Measurements from ENCODE around the gene APBA1. TPM values are rescaled to one million over a fixed set of nuclear protein-coding genes. Genes with fewer than 3 reads are reported as not detected.

Gene APBA1
- total and polyA plus RNA-seq, 2 donors (not counting 3 experiments of a cell fraction or from before 2014, with no cell fraction given), result 6.1 to 11.3 TPM

GRCh38 chr9:69420611-69421270, 251.4 kb downstream of the APBA1 start:
- no peak overlapping the region for H3K4me3 ChIP-seq (replicated peaks in 1 of 3; ENCODE audit: insufficient read depth in 1 of 3, low read depth in 1 of 3, low read length in 3 of 3)
- POLR2A ChIA-PET, result interaction anchor here (1.7 kb wide), 1 partner anchor 126 kb away, joined by 4 read pairs; no protein-coding TSS in a partner anchor
- H3K4me2 ChIP-seq (ENCODE audit: insufficient read depth, low read length), result no peak overlapping the region
- no peaks in the 10 kb centered on the region for H3K9me3 ChIP-seq (replicated peaks; ENCODE audit: control insufficient read depth, insufficient read depth, low read length)
- dilution Hi-C loops (cut with MboI; ENCODE audit: extremely low pct_ligation_motif_present, low sequenced_read_pairs), result no loop called here
- CTCF ChIA-PET, result interaction anchor here (1.0 to 7.9 kb wide), 17 partner anchors 8 to 691 kb away, joined by 3 to 216 read pairs (median 10); partner anchors contain the start of gene APBA1
- no peak overlapping the region for H3K9ac ChIP-seq (replicated peaks; ENCODE audit: extremely low read depth, insufficient read depth, low read length)
- DNase-seq (ENCODE audit: low read depth, low spot score), result no peak
- no peaks in the 10 kb centered on the region for H3K4me1 ChIP-seq (ENCODE audit: control insufficient read depth, extremely low read depth, insufficient read depth, low read length)
- no peaks in the 10 kb centered on the region for H3K9me1 ChIP-seq (replicated peaks; ENCODE audit: control insufficient read depth, extremely low read depth, insufficient read depth, low read length)
- TF ChIP-seq POLR2A (IDR thresholded peaks at IDR 0.05; ENCODE audit: low read depth, low read length) (no peak), FOS (IDR thresholded peaks at IDR 0.05; ENCODE audit: borderline replicate concordance, insufficient read depth, low read length) (no peak), EZH2 (IDR thresholded peaks at IDR 0.05; ENCODE audit: borderline replicate concordance, low read depth, low read length, severe bottlenecking) (no peak), CTCF (IDR thresholded peaks at IDR 0.05; ENCODE audit: extremely low read depth in 1 of 2, insufficient read depth in 1 of 2, low read depth in 1 of 2, low read length in 2 of 2) (no peak), MAX (IDR thresholded peaks at IDR 0.05; ENCODE audit: insufficient read depth, insufficient read length) (no peak), JUN (IDR thresholded peaks at IDR 0.05; ENCODE audit: borderline replicate concordance, insufficient read depth, insufficient read length, low read depth) (no peak), GATA2 (IDR thresholded peaks at IDR 0.05; ENCODE audit: insufficient read depth, insufficient read length, low read depth, low read length) (no peak), MYC (IDR thresholded peaks at IDR 0.05; ENCODE audit: low read depth, low read length) (no peak), POLR2AphosphoS5 (IDR thresholded peaks at IDR 0.05; ENCODE audit: insufficient read depth, low read depth, low read length) (no peak)
- no peak overlapping the region for H2AFZ ChIP-seq (ENCODE audit: low read depth, low read length)
- H3K36me3 ChIP-seq (ENCODE audit: control insufficient read depth in 2 of 2, extremely low read depth in 1 of 2, insufficient read depth in 2 of 2, low read length in 2 of 2), result no peaks in the 10 kb centered on the region
- peaks cover 2% of the 10 kb centered on the region in 2 experiments for H3K27me3 ChIP-seq (ENCODE audit: control insufficient read depth in 2 of 2, insufficient read depth in 2 of 2, low read length in 2 of 2)
- intact Hi-C loops (cut with micrococcal nuclease), result loop anchor here (5.0 kb wide), 2 partner anchors 337 to 497 kb away; no protein-coding TSS in a partner anchor
- H3K27ac ChIP-seq (ENCODE audit: insufficient read depth, low read depth, low read length), result no peak overlapping the region
- no TSS peak for BruUV-seq (replicated peaks)
- H3K79me2 ChIP-seq (ENCODE audit: control insufficient read depth, insufficient read depth, low read length), result no peaks in the 10 kb centered on the region
- FAIRE-seq, result no peak
- H4K20me1 ChIP-seq (replicated peaks; ENCODE audit: control insufficient read depth, extremely low read depth, insufficient read depth, low read length), result peaks cover 3% of the 10 kb centered on the region
